SK-N-MC (cell line): ENCODE results near the gene GPR33.

Experiments used
- EZH2 ChIP-seq: fragments of 200-600 bp; sonication (generic); IDR thresholded peaks from one replicate; pipeline ENCODE4 v1.6.1; 2017; ENCODE audit warnings: antibody characterized with exemption
- POLR2AphosphoS5 ChIP-seq: IDR thresholded peaks from 2 replicates; pipeline ENCODE4 v1.6.1; 2012; ENCODE audit warnings: mild to moderate bottlenecking, low read depth, low read length, borderline replicate concordance

- TF ChIP-seq EZH2 (no peak), POLR2AphosphoS5 (no peak)
Observed at GRCh38 chr14:31510222-31510621, 22.4 kb upstream of the GPR33 start.
